ENCODE measurements around the gene LITAFD. TPM values are rescaled to one million over a fixed set of nuclear protein-coding genes. Genes with fewer than 3 reads are reported as not detected.

LITAFD gene
- total RNA-seq, 2 donors from 2014 or later: not detected

- TF ChIP-seq CTCF (conservative IDR thresholded peaks at IDR 0.05): no peak
- Histone ChIP-seq H3K9ac (ENCODE audit: extremely low read depth, low read length, poor library complexity, severe bottlenecking) (no peak overlapping the region), H3K27me3 (ENCODE audit: control insufficient read depth, insufficient read depth, low read length, poor library complexity, severe bottlenecking) (no peaks in the 10 kb centered on the region), H3K36me3 (ENCODE audit: control insufficient read depth, insufficient read depth, low read length) (peaks cover 93% of the 10 kb centered on the region), H3K27ac (ENCODE audit: low read depth, low read length) (no peak overlapping the region), H3K4me3 (ENCODE audit: low read length) (no peak overlapping the region), H3K9me3 (ENCODE audit: control insufficient read depth, low read length) (no peaks in the 10 kb centered on the region), H3K4me1 (ENCODE audit: control insufficient read depth, insufficient read depth, low read length) (no peaks in the 10 kb centered on the region)
- Mint-ChIP-seq H3K4me3 (no peak overlapping the region), H3K4me1 (no peaks in the 10 kb centered on the region), H3K27me3 (ENCODE audit: insufficient read depth) (no peaks in the 10 kb centered on the region), H3K27ac (no peak overlapping the region), H3K9me3 (no peaks in the 10 kb centered on the region), H3K36me3 (ENCODE audit: low read depth) (peaks cover 88% of the 10 kb centered on the region)
- no peak for DNase-seq
- 94 to 100% methylated on average over 3 of the region's 3 CpGs for WGBS, 2 experiments (ENCODE audit: insufficient coverage in 1 of 2, insufficient read length in 1 of 2)
These were observed 16.6 kb downstream of the LITAFD start for GRCh38 chr16:8898660-8899318.

- Histone ChIP-seq H3K9me3 (ENCODE audit: control insufficient read depth, low read length) (no peaks in the 10 kb centered on the region), H3K4me1 (ENCODE audit: control insufficient read depth, insufficient read depth, low read length) (no peaks in the 10 kb centered on the region), H3K27me3 (ENCODE audit: control insufficient read depth, insufficient read depth, low read length, poor library complexity, severe bottlenecking) (no peaks in the 10 kb centered on the region), H3K36me3 (ENCODE audit: control insufficient read depth, insufficient read depth, low read length) (peaks cover 91% of the 10 kb centered on the region), H3K4me3 (ENCODE audit: low read length) (no peak overlapping the region), H3K9ac (ENCODE audit: extremely low read depth, low read length, poor library complexity, severe bottlenecking) (no peak overlapping the region), H3K27ac (ENCODE audit: low read depth, low read length) (no peak overlapping the region)
- 93 to 97% methylated on average over 7 to 8 of the region's 9 CpGs for WGBS, 2 experiments (ENCODE audit: insufficient coverage in 1 of 2, insufficient read length in 1 of 2)
- no peak for DNase-seq
- no peaks in the 10 kb centered on the region for H3K27me3 Mint-ChIP-seq (ENCODE audit: insufficient read depth)
- H3K9me3 Mint-ChIP-seq: no peaks in the 10 kb centered on the region
- TF ChIP-seq CTCF (conservative IDR thresholded peaks at IDR 0.05): peak; percentile 25
- H3K27ac Mint-ChIP-seq: peak overlapping the region; percentile 46
- H3K36me3 Mint-ChIP-seq (ENCODE audit: low read depth): peaks cover 84% of the 10 kb centered on the region
- no peak overlapping the region for H3K4me3 Mint-ChIP-seq
- no peaks in the 10 kb centered on the region for H3K4me1 Mint-ChIP-seq
These were observed 17.7 kb downstream of the LITAFD start for GRCh38 chr16:8899709-8900317.

- Histone ChIP-seq H3K27ac (ENCODE audit: low read depth, low read length) (no peak overlapping the region), H3K4me3 (ENCODE audit: low read length) (no peak overlapping the region), H3K9me3 (ENCODE audit: control insufficient read depth, low read length) (no peaks in the 10 kb centered on the region), H3K9ac (ENCODE audit: extremely low read depth, low read length, poor library complexity, severe bottlenecking) (no peak overlapping the region), H3K4me1 (ENCODE audit: control insufficient read depth, insufficient read depth, low read length) (no peaks in the 10 kb centered on the region), H3K36me3 (ENCODE audit: control insufficient read depth, insufficient read depth, low read length) (peaks cover 91% of the 10 kb centered on the region), H3K27me3 (ENCODE audit: control insufficient read depth, insufficient read depth, low read length, poor library complexity, severe bottlenecking) (no peaks in the 10 kb centered on the region)
- Mint-ChIP-seq H3K4me1 (no peaks in the 10 kb centered on the region), H3K27me3 (ENCODE audit: insufficient read depth) (no peaks in the 10 kb centered on the region), H3K27ac (peak overlapping the region; percentile 46), H3K36me3 (ENCODE audit: low read depth) (peaks cover 84% of the 10 kb centered on the region), H3K4me3 (no peak overlapping the region), H3K9me3 (no peaks in the 10 kb centered on the region)
- TF ChIP-seq CTCF (conservative IDR thresholded peaks at IDR 0.05): no peak
- no peak for DNase-seq
- WGBS, 2 experiments (ENCODE audit: insufficient coverage in 1 of 2, insufficient read length in 1 of 2): 94 to 96% methylated on average over 4 to 5 of the region's 5 CpGs
These were observed 18.2 kb downstream of the LITAFD start for GRCh38 chr16:8900343-8900742.
